Activated naive CD8-positive, alpha-beta T cell treated with anti-CD3 and anti-CD28 coated beads, Interleukin-2, amount 50 U/mL, for 24 hours (primary cell): Measurements from ENCODE around the gene GPX2.
A peak's percentile ranks its signal among the peaks of the same experiment; 100 is the strongest.

Experiments
- ATAC-seq: fragments of 150-1000 bp; cut with Tn5 transposase; one replicate; pipeline ENCODE4 v1.10.0; 2021
- DNase-seq: peaks from one replicate; pipeline ENCODE4 v3.0.0; 2021
- H3K27ac Mint-ChIP-seq: one replicate; pipeline ENCODE4 v1.8.0; 2021; ENCODE audit warnings: mild to moderate bottlenecking, mixed read lengths
- H3K27me3 Mint-ChIP-seq: one replicate; pipeline ENCODE4 v1.8.0; 2021; ENCODE audit warnings: mixed read lengths
- H3K36me3 Mint-ChIP-seq: one replicate; pipeline ENCODE4 v1.8.0; 2021; ENCODE audit warnings: low read depth, mixed read lengths
- H3K4me1 Mint-ChIP-seq: one replicate; pipeline ENCODE4 v1.8.0; 2021; ENCODE audit warnings: mixed read lengths
- H3K4me3 Mint-ChIP-seq: one replicate; pipeline ENCODE4 v1.8.0; 2021; ENCODE audit warnings: mild to moderate bottlenecking, moderate library complexity, mixed read lengths
- H3K9me3 Mint-ChIP-seq: one replicate; pipeline ENCODE4 v1.8.0; 2021; ENCODE audit warnings: mixed read lengths

Gene GPX2

DNA sequence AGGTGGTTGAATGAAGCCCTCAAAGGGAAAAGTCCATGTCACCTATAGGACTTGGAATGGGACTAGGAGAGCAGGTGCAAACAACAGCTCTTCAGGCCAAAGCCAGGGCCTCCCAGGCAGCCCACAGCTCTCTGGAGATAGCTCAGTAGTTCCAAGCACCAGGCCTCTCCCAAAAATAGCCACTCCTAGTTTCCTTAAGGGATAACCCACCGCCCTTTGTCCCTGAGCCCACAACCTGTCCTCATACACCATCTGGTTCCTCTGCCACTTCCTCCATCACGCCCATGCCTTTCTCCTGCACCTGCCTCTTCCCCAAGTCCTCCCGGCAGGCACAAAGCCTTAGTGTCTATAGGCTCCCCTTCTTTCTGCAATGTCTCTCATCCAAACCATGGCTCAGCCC lies 27.5 kb upstream of the GPX2 start:
- no peaks in the 10 kb centered on the region for H3K36me3 Mint-ChIP-seq
- peaks cover 9% of the 10 kb centered on the region for H3K4me1 Mint-ChIP-seq
- ATAC-seq (no peak), DNase-seq (no peak)
- H3K9me3 Mint-ChIP-seq = no peaks in the 10 kb centered on the region
- H3K4me3 Mint-ChIP-seq = no peak overlapping the region
- H3K27ac Mint-ChIP-seq = no peak overlapping the region
- peaks cover 5% of the 10 kb centered on the region for H3K27me3 Mint-ChIP-seq

DNA sequence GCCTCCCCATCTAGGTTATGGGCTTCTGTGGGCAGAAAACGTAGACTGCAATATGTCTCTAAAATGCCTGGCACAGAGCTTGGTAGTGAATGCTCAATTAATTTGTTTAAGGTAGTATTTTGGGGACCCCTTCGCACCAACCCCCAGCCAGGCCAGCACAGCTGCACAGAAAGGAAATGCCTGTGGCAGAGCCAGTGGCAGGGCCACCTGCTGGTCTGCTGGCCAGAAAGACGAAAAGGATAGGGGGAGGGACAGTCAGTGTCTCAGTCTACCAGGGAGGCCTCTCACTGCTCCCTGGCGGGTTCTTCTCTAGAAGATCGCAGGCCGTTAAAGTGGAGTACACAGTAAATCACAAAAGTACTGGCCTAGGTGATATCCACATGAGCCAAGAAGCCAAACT lies 26.1 kb upstream of the GPX2 start:
- ATAC-seq = no peak
- Mint-ChIP-seq H3K27ac (no peak overlapping the region), H3K4me3 (no peak overlapping the region), H3K27me3 (peaks cover 5% of the 10 kb centered on the region), H3K4me1 (peaks cover 9% of the 10 kb centered on the region), H3K9me3 (no peaks in the 10 kb centered on the region), H3K36me3 (no peaks in the 10 kb centered on the region)
- no peak for DNase-seq

DNA sequence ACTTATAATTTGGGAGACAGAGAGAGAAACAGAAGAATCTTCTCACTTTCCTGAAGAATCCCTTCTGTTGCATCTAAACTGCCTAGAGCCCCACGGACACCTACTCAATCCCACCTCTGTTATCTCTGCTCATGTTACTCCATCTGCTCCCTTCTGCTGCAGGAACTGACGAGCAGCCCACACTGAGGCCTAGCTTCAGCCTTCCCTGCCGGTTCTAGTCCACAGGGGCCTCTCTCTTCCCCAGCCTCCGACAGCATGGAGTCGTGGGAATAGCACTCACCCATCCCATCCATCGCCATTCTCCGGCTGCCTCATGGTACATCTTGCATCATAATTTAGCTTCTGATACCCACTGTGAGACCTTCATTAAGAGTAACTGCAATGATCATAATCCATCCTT lies 25.6 kb upstream of the GPX2 start:
- Mint-ChIP-seq H3K27ac (no peak overlapping the region), H3K9me3 (no peaks in the 10 kb centered on the region), H3K27me3 (peaks cover 3% of the 10 kb centered on the region), H3K36me3 (no peaks in the 10 kb centered on the region), H3K4me1 (peaks cover 9% of the 10 kb centered on the region), H3K4me3 (no peak overlapping the region)
- DNase-seq (no peak), ATAC-seq (no peak)

DNA sequence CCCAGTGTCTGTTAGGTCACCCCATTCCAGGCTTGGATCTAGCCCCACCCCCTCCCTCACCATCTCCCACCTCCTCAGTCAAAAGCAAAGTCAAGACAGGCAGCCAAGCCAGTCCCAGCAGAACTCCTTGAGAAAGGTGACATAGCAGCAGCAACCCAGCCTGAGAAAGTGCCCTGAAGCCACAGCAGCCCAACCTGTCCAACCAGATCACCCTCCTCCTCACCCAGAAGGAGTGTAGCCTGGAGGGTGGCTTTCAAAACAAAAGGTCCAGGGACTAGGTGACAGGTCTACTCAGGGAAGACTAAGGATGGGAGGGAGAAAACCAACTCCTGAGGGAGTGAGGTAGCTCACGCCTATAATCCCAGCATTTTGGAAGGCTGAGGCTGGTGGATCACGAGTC lies 24.4 kb upstream of the GPX2 start:
- no peak overlapping the region for H3K27ac Mint-ChIP-seq
- H3K4me3 Mint-ChIP-seq = no peak overlapping the region
- ATAC-seq = no peak
- H3K27me3 Mint-ChIP-seq = peaks cover 3% of the 10 kb centered on the region
- H3K36me3 Mint-ChIP-seq = no peaks in the 10 kb centered on the region
- H3K9me3 Mint-ChIP-seq = no peaks in the 10 kb centered on the region
- H3K4me1 Mint-ChIP-seq = peaks cover 8% of the 10 kb centered on the region
- no peak for DNase-seq

DNA sequence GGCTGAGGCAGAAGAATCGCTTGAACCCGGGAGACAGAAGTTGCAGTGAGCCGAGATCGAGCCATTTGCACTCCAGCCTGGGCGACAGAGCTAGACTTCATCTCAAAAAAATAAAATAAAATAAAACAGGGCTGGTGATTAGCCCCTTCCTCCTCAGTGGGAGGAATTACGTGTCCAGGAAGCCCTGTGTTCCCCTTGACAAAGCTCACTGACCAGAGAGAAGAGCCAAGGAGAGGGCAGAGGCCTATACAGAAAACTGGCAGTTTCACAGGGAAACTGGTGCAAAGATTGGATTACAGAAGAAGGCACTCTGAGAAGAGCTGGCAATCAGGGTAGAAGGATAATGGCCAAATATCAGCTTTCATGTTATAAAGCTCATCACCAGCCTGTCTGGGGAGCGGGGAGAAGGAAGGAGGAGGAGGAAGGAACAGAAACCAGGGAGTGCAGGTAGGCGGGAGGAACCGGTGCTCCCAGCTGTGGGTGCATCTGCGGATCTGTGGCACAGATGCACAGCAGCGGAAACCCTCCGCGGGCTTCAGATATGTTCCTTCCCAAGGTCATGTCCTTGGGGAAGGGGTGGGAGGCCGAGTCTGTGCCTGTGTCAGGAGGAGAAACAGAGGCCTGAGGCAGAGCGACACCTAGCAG lies 22.9 kb upstream of the GPX2 start:
- Mint-ChIP-seq H3K27me3 (no peaks in the 10 kb centered on the region), H3K36me3 (no peaks in the 10 kb centered on the region), H3K9me3 (no peaks in the 10 kb centered on the region), H3K4me3 (no peak overlapping the region), H3K4me1 (peaks cover 2% of the 10 kb centered on the region), H3K27ac (no peak overlapping the region)
- DNase-seq (no peak), ATAC-seq (no peak)

DNA sequence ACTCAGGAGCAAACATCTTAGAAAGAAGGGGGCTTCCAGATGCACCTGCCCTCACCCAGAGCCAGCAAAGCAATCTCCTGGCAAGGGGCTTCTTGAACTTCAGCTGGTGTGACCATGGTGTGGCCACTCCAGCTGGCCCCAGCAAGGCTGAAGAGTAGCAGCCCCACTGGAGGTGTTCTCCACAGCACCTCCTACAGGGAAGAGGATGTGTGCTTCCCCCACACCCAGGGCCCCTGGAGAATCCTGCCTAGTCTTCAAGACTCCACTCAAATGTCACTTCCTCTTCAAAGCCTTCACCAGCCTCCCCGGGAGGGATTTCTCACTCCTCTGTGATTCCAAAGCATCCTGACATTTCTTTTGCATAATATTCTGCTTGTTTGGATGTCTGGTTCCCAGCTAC lies 21.1 kb upstream of the GPX2 start:
- H3K27ac Mint-ChIP-seq = no peak overlapping the region
- no peaks in the 10 kb centered on the region for H3K36me3 Mint-ChIP-seq
- no peaks in the 10 kb centered on the region for H3K9me3 Mint-ChIP-seq
- no peak for DNase-seq
- H3K27me3 Mint-ChIP-seq = no peaks in the 10 kb centered on the region
- no peak overlapping the region for H3K4me3 Mint-ChIP-seq
- no peak for ATAC-seq
- H3K4me1 Mint-ChIP-seq = peaks cover 2% of the 10 kb centered on the region

DNA sequence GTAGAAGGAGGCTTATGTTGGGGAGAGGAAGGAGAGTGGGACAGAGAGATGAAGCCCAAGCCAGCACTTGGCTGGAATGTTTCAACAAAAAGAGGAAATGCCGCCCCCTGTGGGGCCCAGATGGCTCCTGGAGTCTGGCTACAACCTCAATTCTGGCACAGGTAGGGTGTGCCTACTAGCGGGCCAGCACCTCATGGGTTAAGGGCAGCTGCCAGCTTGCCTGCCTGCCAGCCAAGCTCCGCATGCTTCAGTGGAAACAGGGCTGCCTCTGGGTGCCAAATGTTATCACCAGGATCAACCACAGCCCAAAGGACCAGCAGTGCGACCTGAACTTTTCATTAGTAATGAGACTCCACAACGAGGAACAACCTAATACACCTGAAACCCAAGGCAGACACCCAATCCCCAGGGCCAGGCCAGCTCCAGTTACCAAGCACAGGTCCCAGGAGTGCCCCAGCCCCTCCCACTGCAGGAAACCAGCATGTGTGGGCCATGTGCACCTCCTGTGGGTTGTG lies 18.3 kb upstream of the GPX2 start:
- Mint-ChIP-seq H3K4me1 (no peaks in the 10 kb centered on the region), H3K9me3 (no peaks in the 10 kb centered on the region), H3K27me3 (no peaks in the 10 kb centered on the region), H3K27ac (no peak overlapping the region), H3K36me3 (no peaks in the 10 kb centered on the region), H3K4me3 (no peak overlapping the region)
- no peak for DNase-seq
- ATAC-seq = no peak

DNA sequence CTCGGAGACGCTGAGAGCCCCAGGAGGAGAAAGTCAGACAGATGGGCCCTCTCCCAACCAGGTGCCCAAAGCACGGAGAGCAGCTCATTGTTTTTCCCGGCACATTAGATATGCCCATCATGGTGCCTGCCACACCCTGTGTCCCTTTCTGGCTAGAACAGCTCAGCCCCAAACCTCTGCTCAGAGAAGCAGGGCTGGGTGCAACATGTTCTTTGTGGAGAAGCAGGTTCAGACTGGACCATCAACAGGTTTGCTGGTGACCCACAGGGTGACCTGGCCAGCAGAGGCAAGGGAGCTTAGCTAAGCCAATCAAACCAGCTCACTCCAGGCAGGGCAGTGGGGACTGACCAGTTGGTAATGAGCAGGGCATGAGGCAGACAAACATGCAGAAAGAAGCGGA lies 16.2 kb upstream of the GPX2 start:
- DNase-seq (no peak), ATAC-seq (no peak)
- Mint-ChIP-seq H3K36me3 (no peaks in the 10 kb centered on the region), H3K4me3 (no peak overlapping the region), H3K4me1 (peaks cover 2% of the 10 kb centered on the region), H3K9me3 (no peaks in the 10 kb centered on the region), H3K27me3 (no peaks in the 10 kb centered on the region), H3K27ac (no peak overlapping the region)

DNA sequence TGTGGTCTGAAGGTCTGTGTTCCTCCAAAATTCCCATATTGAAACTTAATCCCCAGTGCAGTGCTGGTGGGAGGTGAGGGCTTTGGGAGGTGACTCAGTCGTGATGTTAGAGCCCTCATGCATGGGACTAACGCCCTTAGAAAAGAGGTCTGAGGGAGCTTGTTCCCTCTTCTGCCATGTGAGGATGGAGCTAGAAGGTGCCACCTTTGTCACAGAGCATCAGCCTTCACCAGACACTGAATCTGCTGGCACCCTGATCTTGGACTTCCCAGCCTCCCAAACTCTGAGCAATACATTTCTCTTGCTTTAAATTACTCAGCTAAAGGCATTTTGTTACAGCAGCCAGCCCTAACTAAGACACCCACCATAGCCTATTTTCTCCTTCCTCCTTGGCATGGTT lies 15.7 kb upstream of the GPX2 start:
- no peaks in the 10 kb centered on the region for H3K36me3 Mint-ChIP-seq
- ATAC-seq = no peak
- H3K9me3 Mint-ChIP-seq = no peaks in the 10 kb centered on the region
- DNase-seq = no peak
- H3K4me3 Mint-ChIP-seq = no peak overlapping the region
- no peak overlapping the region for H3K27ac Mint-ChIP-seq
- no peaks in the 10 kb centered on the region for H3K27me3 Mint-ChIP-seq
- peaks cover 2% of the 10 kb centered on the region for H3K4me1 Mint-ChIP-seq

DNA sequence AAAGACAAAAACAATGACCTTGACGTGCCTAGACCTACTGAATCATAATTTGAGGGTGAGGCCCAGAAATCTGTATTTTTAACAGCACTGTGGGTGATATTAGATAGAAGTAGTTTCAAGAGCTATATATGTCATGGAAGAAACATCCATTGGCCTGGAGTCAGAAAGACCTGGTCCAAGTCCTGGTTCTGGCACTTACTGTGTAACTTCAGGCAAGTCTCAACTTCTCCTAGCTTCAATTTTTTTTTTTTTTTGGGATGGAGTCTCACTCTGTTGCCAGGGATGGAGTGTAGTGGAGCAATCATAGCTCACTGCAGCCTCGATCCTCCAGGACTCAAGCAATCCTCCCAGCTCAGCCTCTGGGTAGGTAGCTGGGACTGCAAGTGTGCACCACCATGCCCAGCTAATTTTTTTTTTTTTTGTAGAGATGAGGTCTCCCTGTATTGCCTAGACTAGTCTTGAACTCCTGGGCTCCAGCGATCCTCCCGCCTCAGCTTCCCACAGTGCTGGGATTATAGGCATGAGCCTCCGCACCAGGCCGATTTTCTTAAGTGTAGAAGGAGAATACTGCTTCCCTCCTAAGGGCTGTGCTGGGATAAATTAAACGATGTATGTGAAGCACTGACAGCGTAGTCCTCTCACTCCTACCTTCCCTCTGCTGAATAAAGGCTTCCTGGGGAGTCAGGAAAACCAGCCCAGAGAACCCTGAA lies 14.3 kb upstream of the GPX2 start:
- Mint-ChIP-seq H3K4me1 (peaks cover 6% of the 10 kb centered on the region), H3K27me3 (no peaks in the 10 kb centered on the region), H3K9me3 (no peaks in the 10 kb centered on the region), H3K27ac (no peak overlapping the region), H3K4me3 (no peak overlapping the region), H3K36me3 (no peaks in the 10 kb centered on the region)
- no peak for DNase-seq
- ATAC-seq = no peak

DNA sequence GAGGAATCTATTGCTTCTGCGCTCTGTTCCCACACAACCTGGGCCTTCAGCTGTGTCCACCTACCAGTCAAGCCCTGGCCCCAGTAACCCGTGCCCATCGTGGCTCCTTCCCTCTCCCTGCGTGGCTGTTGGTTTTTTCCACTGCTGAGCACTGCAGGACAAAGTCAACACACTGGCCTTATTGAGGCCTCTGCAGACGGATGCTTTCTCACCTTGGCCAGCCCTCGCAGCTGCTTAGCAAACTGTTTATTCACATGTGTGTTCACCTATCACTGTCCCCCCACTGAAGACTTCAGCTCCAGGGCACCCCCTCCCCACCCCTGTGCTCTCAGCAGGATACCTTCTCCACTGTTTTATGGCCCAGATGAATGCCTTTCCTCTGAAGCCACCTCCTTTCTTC lies 12.8 kb upstream of the GPX2 start:
- ATAC-seq = no peak
- H3K9me3 Mint-ChIP-seq = no peaks in the 10 kb centered on the region
- no peak overlapping the region for H3K4me3 Mint-ChIP-seq
- H3K27ac Mint-ChIP-seq = no peak overlapping the region
- H3K27me3 Mint-ChIP-seq = no peaks in the 10 kb centered on the region
- H3K4me1 Mint-ChIP-seq = peaks cover 6% of the 10 kb centered on the region
- DNase-seq = no peak
- no peaks in the 10 kb centered on the region for H3K36me3 Mint-ChIP-seq

DNA sequence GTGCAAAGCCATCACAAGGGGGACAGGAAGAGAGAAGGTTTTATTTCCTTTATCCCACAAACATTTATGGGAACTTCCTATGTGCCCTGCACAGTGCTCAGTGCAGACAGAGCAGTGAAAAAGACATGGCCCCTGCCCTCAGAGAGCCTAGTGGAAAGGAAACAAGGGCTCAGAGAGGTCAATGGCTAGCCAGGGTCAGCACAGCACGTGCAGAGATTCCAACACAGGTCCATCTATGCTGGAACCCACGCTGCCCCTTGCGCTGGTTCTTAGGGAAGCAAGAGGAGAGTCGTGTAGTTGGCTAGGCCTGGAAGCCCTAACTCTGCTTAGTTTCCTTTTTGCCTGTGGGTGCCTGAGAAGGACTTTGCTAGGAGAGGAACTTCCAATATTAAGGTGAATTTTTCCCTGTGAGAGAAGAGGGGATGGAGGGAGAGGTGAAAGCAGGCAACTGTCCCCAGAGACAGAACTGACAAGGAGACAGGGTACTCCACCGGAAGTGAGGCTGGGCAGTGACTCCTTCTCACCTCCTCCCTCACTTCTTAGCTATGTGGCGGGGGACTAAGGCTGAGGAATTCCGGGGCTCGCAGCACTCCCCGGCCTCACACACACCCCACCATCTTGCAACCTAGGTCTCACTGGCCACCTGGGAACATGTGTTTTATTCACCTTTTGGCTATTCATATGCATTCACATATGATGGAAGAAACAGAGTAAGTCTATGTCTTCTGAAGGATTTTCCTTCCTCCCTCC lies 12.1 kb upstream of the GPX2 start:
- peaks cover 2% of the 10 kb centered on the region for H3K36me3 Mint-ChIP-seq
- no peak for ATAC-seq
- no peak overlapping the region for H3K27ac Mint-ChIP-seq
- no peaks in the 10 kb centered on the region for H3K9me3 Mint-ChIP-seq
- peaks cover 6% of the 10 kb centered on the region for H3K4me1 Mint-ChIP-seq
- no peak for DNase-seq
- H3K27me3 Mint-ChIP-seq = no peaks in the 10 kb centered on the region
- H3K4me3 Mint-ChIP-seq = no peak overlapping the region

DNA sequence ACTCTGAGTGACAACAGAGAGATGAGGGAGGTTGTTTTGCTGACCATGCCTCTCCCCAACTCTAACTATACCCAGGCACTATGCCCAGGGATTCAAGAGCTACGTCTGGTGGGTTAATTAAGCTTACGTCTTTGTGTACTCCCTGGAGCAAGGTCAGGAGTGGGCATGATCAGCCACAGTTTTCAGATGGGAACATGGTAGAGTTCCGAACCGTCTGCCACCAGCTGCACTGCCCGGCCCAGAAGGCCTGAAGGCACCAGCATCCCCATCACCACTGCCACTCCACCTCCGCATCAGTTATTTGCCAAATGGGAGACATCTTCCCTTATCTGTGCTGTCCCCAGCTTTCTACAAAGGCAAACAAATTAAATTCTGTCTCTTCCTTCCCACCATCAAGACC lies 11.1 kb upstream of the GPX2 start:
- ATAC-seq = no peak
- no peak for DNase-seq
- peaks cover 6% of the 10 kb centered on the region for H3K36me3 Mint-ChIP-seq
- no peaks in the 10 kb centered on the region for H3K9me3 Mint-ChIP-seq
- no peak overlapping the region for H3K27ac Mint-ChIP-seq
- H3K27me3 Mint-ChIP-seq = no peaks in the 10 kb centered on the region
- H3K4me1 Mint-ChIP-seq = peaks cover 6% of the 10 kb centered on the region
- H3K4me3 Mint-ChIP-seq = no peak overlapping the region

DNA sequence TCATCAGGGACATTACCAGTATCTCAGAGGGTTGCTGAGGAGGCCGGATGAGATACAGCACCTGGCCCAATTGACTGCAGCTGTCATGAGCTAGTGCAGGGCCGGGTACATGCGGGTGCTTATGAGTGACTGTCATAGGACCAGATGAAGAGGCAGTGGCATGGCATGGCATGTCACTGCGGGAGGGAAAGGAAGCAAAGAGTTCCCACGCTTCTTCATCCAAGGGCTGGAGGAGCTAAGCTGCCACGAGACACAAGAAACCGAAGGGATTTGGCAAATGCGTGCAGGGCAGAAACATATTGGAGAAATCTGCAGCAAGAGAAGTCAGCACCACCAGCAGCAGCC lies 10.7 kb upstream of the GPX2 start:
- H3K9me3 Mint-ChIP-seq = no peaks in the 10 kb centered on the region
- H3K4me1 Mint-ChIP-seq = peaks cover 6% of the 10 kb centered on the region
- peaks cover 6% of the 10 kb centered on the region for H3K36me3 Mint-ChIP-seq
- no peak for DNase-seq
- H3K4me3 Mint-ChIP-seq = no peak overlapping the region
- no peak overlapping the region for H3K27ac Mint-ChIP-seq
- ATAC-seq = no peak
- no peaks in the 10 kb centered on the region for H3K27me3 Mint-ChIP-seq

DNA sequence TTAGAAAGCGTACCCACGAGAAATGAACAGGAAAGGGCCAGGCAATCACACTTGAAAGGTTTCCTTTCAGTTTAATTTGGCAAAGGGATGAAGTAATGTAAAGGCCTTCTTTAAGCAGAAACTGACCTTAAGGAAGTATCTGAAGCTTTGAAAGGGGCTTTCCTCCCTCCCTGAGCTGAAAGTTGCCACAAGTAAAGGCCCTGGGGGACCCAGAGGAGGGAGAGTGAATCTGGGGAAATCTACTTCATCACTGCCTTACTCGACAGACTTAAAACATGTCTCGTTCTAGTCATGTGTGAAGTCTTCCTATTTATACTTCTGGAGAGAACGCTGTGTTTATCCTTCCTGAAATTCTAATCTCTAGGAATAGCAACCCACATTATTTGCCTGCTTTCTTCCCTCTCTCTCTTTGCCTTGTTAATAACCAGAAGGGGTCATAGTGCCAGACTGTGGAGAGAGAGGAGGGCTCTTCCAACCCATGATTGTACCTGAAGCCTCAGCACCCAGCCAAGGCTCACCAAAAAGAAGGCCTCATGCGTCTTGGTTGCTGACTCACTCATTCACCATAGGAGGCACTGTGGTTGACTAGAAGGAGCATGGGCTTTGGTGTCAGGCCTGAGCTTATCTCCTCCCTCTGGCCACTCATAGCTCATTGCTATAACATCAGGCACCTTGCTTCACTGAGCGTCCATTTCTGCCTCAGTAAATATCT lies 10.2 kb upstream of the GPX2 start:
- Mint-ChIP-seq H3K4me3 (no peak overlapping the region), H3K27ac (no peak overlapping the region), H3K36me3 (peaks cover 6% of the 10 kb centered on the region), H3K27me3 (no peaks in the 10 kb centered on the region), H3K9me3 (no peaks in the 10 kb centered on the region), H3K4me1 (peaks cover 6% of the 10 kb centered on the region)
- DNase-seq = no peak
- peak; percentile 62 for ATAC-seq
